ENCODE results near the gene TNF. TPM values are rescaled to one million over a fixed set of nuclear protein-coding genes. Genes with fewer than 3 reads are reported as not detected.
"Not testable (repeated sequence)": the region's sequence is repeated elsewhere in the genome, so short reads cannot be mapped to it uniquely, and the experiment has no call there.

The TNF gene
- total RNA-seq, 1 experiment from 2014 or later: not detected

- peaks cover 8% of the 10 kb centered on the region; the same call in 1 of the 2 replicates for H3K27me3 ChIP-seq (ENCODE audit: control insufficient read depth, insufficient read depth, low read length)
- no peak within 1 kb of the TSS for H3K4me3 ChIP-seq (ENCODE audit: insufficient read depth, low read depth, low read length)
- DNase-seq: no peak
- H3K36me3 ChIP-seq (replicated peaks; ENCODE audit: control insufficient read depth, insufficient read depth, low read length): no peaks in the 10 kb centered on the region
Measured at GRCh38 chr6:31586008-31586407, 10.6 kb downstream of the TNF start, which contains the start of gene LST1. Gene LST1 (plus strand): TSS chr6:31586277. CDS start chr6:31587300, 1,023 bp downstream.

- DNase-seq: no peak
- no peak overlapping the region for H3K4me3 ChIP-seq (ENCODE audit: insufficient read depth, low read depth, low read length)
- peaks cover 2% of the 10 kb centered on the region; the same call in 1 of the 2 replicates for H3K27me3 ChIP-seq (ENCODE audit: control insufficient read depth, insufficient read depth, low read length)
- H3K36me3 ChIP-seq (replicated peaks; ENCODE audit: control insufficient read depth, insufficient read depth, low read length): no peaks in the 10 kb centered on the region
Measured at GRCh38 chr6:31586599-31587281, 11.4 kb downstream of the TNF start.

- DNase-seq: peak; percentile 50
- no peak overlapping the region for H3K4me3 ChIP-seq (ENCODE audit: insufficient read depth, low read depth, low read length)
- no peaks in the 10 kb centered on the region for H3K27me3 ChIP-seq (ENCODE audit: control insufficient read depth, insufficient read depth, low read length)
- H3K36me3 ChIP-seq (replicated peaks; ENCODE audit: control insufficient read depth, insufficient read depth, low read length): no peaks in the 10 kb centered on the region
Measured at GRCh38 chr6:31587791-31588777, 12.7 kb downstream of the TNF start.

GRCh38 chr6:31588871-31589650 is 13.7 kb downstream of the TNF start:
- Histone ChIP-seq H3K27me3 (ENCODE audit: control insufficient read depth, insufficient read depth, low read length) (no peaks in the 10 kb centered on the region), H3K36me3 (replicated peaks; ENCODE audit: control insufficient read depth, insufficient read depth, low read length) (no peaks in the 10 kb centered on the region), H3K4me3 (ENCODE audit: insufficient read depth, low read depth, low read length) (no peak overlapping the region)
- peak; percentile 31 for DNase-seq

- not testable (repeated sequence) for DNase-seq; H3K27me3 ChIP-seq (ENCODE audit: control insufficient read depth, insufficient read depth, low read length); H3K4me3 ChIP-seq (ENCODE audit: insufficient read depth, low read depth, low read length); H3K36me3 ChIP-seq (replicated peaks; ENCODE audit: control insufficient read depth, insufficient read depth, low read length)
Measured at GRCh38 chr6:31590691-31591090, 15.3 kb downstream of the TNF start.

DNA sequence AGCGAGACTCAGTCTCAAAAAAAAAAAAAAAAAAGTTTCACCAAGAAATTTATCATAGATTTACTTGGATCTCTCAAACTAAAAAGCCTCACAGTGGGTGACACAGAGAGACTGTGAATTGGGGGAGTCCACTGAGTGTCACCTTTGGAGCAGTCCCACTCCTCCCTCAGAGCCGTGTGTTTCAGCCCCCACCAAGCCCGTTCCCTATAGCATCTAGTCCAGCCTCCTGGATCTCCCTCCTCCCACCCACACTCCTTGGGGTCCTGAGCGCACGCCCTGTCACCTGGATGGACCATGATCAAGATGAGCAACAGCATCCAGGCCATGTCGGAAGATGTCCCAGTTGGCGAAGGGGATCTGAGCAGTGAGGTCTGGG is 17.0 kb downstream of the TNF start:
- no peak overlapping the region for H3K4me3 ChIP-seq (ENCODE audit: insufficient read depth, low read depth, low read length)
- no peaks in the 10 kb centered on the region for H3K36me3 ChIP-seq (replicated peaks; ENCODE audit: control insufficient read depth, insufficient read depth, low read length)
- no peaks in the 10 kb centered on the region for H3K27me3 ChIP-seq (ENCODE audit: control insufficient read depth, insufficient read depth, low read length)
- DNase-seq: no peak

DNA sequence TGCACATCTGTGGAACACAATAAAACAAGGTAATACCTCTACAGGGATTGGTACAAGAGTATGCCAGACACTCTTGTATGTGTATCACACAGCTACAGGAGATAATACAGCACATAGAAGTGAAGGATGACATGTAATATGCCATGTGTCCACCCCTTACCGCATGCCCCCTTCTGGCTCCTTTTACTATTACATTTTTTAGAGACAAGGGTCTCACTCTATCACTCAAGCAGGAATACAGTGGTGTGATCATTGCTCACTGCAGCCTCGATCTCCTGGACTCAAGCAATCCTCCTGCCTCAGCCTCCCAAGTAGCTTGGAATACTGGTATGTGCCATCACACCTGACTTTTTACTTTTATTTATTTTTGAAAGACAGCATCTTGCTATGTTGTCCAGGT is 21.6 kb downstream of the TNF start:
- peak; percentile 48 for DNase-seq
- Histone ChIP-seq H3K27me3 (ENCODE audit: control insufficient read depth, insufficient read depth, low read length) (no peaks in the 10 kb centered on the region), H3K36me3 (replicated peaks; ENCODE audit: control insufficient read depth, insufficient read depth, low read length) (no peaks in the 10 kb centered on the region), H3K4me3 (ENCODE audit: insufficient read depth, low read depth, low read length) (no peak overlapping the region)

GRCh38 chr6:31607317-31607716 is 32.0 kb downstream of the TNF start:
- Histone ChIP-seq H3K4me3 (ENCODE audit: insufficient read depth, low read depth, low read length) (no peak overlapping the region), H3K27me3 (ENCODE audit: control insufficient read depth, insufficient read depth, low read length) (no peaks in the 10 kb centered on the region), H3K36me3 (replicated peaks; ENCODE audit: control insufficient read depth, insufficient read depth, low read length) (no peaks in the 10 kb centered on the region)
- no peak for DNase-seq

GRCh38 chr6:31609519-31610406 is 34.4 kb downstream of the TNF start:
- Histone ChIP-seq H3K27me3 (ENCODE audit: control insufficient read depth, insufficient read depth, low read length) (no peaks in the 10 kb centered on the region), H3K36me3 (replicated peaks; ENCODE audit: control insufficient read depth, insufficient read depth, low read length) (no peaks in the 10 kb centered on the region), H3K4me3 (ENCODE audit: insufficient read depth, low read depth, low read length) (no peak overlapping the region)
- DNase-seq: no peak

- no peak for DNase-seq
- H3K36me3 ChIP-seq (replicated peaks; ENCODE audit: control insufficient read depth, insufficient read depth, low read length): no peaks in the 10 kb centered on the region
- no peaks in the 10 kb centered on the region for H3K27me3 ChIP-seq (ENCODE audit: control insufficient read depth, insufficient read depth, low read length)
Measured at GRCh38 chr6:31610968-31611367, 35.6 kb downstream of the TNF start.

DNA sequence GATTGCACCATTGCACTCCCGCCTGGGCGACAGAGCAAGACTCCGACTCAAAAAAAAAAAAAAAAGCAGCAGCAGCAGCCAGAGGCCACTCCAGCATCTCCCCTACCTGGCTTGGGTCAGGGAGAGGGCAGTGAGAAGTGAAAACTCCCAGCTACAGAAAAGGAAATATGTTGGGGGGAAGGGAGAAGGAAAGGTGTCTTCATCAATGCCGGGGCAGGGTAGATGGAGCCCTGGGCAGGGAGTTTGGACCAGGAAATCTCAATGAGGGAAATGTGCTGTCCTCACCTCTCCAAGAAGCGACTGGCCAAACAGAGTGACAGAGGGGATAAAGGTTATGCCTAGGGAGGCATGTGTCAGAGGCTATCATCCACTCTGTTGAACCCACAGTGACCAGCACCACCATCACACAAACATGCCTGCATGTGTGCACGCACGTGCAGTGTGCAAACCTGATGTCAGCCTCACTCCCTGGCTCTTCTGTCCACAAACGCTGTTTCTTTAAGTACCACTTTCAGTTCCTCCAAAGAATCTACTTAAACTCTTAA is 38.8 kb downstream of the TNF start:
- DNase-seq: no peak
- Histone ChIP-seq H3K36me3 (replicated peaks; ENCODE audit: control insufficient read depth, insufficient read depth, low read length) (no peaks in the 10 kb centered on the region), H3K27me3 (ENCODE audit: control insufficient read depth, insufficient read depth, low read length) (no peaks in the 10 kb centered on the region), H3K4me3 (ENCODE audit: insufficient read depth, low read depth, low read length) (no peak overlapping the region)

More at GRCh38 chr6:31610968-31611367, 35.6 kb downstream of the TNF start:
- no peak overlapping the region for H3K4me3 ChIP-seq (ENCODE audit: insufficient read depth, low read depth, low read length)

GRCh38 chr6:31614684-31615578 is 39.6 kb downstream of the TNF start, which contains the start of gene AIF1:
Gene AIF1 (plus strand): TSS chr6:31615234. CDS start chr6:31615330, 96 bp downstream.
- Histone ChIP-seq H3K36me3 (replicated peaks; ENCODE audit: control insufficient read depth, insufficient read depth, low read length) (no peaks in the 10 kb centered on the region), H3K4me3 (ENCODE audit: insufficient read depth, low read depth, low read length) (no peak within 1 kb of the TSS; the same call in 1 of the 2 replicates), H3K27me3 (ENCODE audit: control insufficient read depth, insufficient read depth, low read length) (no peaks in the 10 kb centered on the region)
- no peak for DNase-seq
